ENCODE data around the gene EGR4.

The EGR4 gene

GRCh38 chr2:73281244-73281643, 12.1 kb downstream of the EGR4 start:
- no peak for TF ChIP-seq CTCF (IDR thresholded peaks at IDR 0.05; ENCODE audit: low read depth, low read length)
- Histone ChIP-seq H3K4me1 (no peaks in the 10 kb centered on the region), H3K36me3 (no peaks in the 10 kb centered on the region), H3K27me3 (no peaks in the 10 kb centered on the region), H3K9me3 (no peaks in the 10 kb centered on the region), H3K4me3 (ENCODE audit: low read depth, low read length) (no peak overlapping the region)
- no peak for DNase-seq

GRCh38 chr2:73279852-73280251, 13.5 kb downstream of the EGR4 start:
- no peaks in the 10 kb centered on the region for H3K9me3 ChIP-seq
- H3K4me3 ChIP-seq (ENCODE audit: low read depth, low read length) = no peak overlapping the region
- H3K27me3 ChIP-seq = no peaks in the 10 kb centered on the region
- H3K4me1 ChIP-seq = no peaks in the 10 kb centered on the region
- no peak for TF ChIP-seq CTCF (IDR thresholded peaks at IDR 0.05; ENCODE audit: low read depth, low read length)
- H3K36me3 ChIP-seq = no peaks in the 10 kb centered on the region
- no peak for DNase-seq

GRCh38 chr2:73272270-73272669, 21.1 kb downstream of the EGR4 start:
- DNase-seq = no peak
- no peaks in the 10 kb centered on the region for H3K4me1 ChIP-seq
- H3K4me3 ChIP-seq (ENCODE audit: low read depth, low read length) = no peak overlapping the region
- H3K36me3 ChIP-seq = no peaks in the 10 kb centered on the region
- H3K9me3 ChIP-seq = no peaks in the 10 kb centered on the region
- H3K27me3 ChIP-seq = no peaks in the 10 kb centered on the region
- TF ChIP-seq CTCF (IDR thresholded peaks at IDR 0.05; ENCODE audit: low read depth, low read length) = no peak

- no peaks in the 10 kb centered on the region for H3K9me3 ChIP-seq
- H3K4me3 ChIP-seq (ENCODE audit: low read depth, low read length) = no peak overlapping the region
- no peak for DNase-seq
- no peaks in the 10 kb centered on the region for H3K4me1 ChIP-seq
- H3K36me3 ChIP-seq = no peaks in the 10 kb centered on the region
- TF ChIP-seq CTCF (IDR thresholded peaks at IDR 0.05; ENCODE audit: low read depth, low read length) = no peak
- H3K27me3 ChIP-seq = no peaks in the 10 kb centered on the region
These were observed 23.5 kb downstream of the EGR4 start for GRCh38 chr2:73269686-73270465.

- no peak for DNase-seq
- Histone ChIP-seq H3K36me3 (no peaks in the 10 kb centered on the region), H3K4me1 (no peaks in the 10 kb centered on the region), H3K4me3 (ENCODE audit: low read depth, low read length) (no peak overlapping the region), H3K27me3 (no peaks in the 10 kb centered on the region), H3K9me3 (no peaks in the 10 kb centered on the region)
- TF ChIP-seq CTCF (IDR thresholded peaks at IDR 0.05; ENCODE audit: low read depth, low read length) = no peak
These were observed 24.3 kb downstream of the EGR4 start for GRCh38 chr2:73268830-73269685.

- no peak for TF ChIP-seq CTCF (IDR thresholded peaks at IDR 0.05; ENCODE audit: low read depth, low read length)
- Histone ChIP-seq H3K4me1 (no peaks in the 10 kb centered on the region), H3K36me3 (no peaks in the 10 kb centered on the region), H3K4me3 (ENCODE audit: low read depth, low read length) (no peak overlapping the region), H3K9me3 (no peaks in the 10 kb centered on the region), H3K27me3 (no peaks in the 10 kb centered on the region)
- no peak for DNase-seq
These were observed 24.9 kb downstream of the EGR4 start for GRCh38 chr2:73268366-73268829.

Measured in BE2C (cell line).